HG02571 (cell line): Measurements from ENCODE around the gene LRP2BP.
"Not testable (repeated sequence)": the region's sequence is repeated elsewhere in the genome, so short reads cannot be mapped to it uniquely, and the experiment has no call there.

ENCODE experiments used
- ATAC-seq: cut with Tn5 transposase; IDR thresholded peaks from one replicate; pipeline ENCODE4 v1.9.1; 2021; ENCODE audit warnings: mild to moderate bottlenecking, moderate library complexity; ENCODE audit not compliant: unreplicated experiment

The LRP2BP gene

DNA sequence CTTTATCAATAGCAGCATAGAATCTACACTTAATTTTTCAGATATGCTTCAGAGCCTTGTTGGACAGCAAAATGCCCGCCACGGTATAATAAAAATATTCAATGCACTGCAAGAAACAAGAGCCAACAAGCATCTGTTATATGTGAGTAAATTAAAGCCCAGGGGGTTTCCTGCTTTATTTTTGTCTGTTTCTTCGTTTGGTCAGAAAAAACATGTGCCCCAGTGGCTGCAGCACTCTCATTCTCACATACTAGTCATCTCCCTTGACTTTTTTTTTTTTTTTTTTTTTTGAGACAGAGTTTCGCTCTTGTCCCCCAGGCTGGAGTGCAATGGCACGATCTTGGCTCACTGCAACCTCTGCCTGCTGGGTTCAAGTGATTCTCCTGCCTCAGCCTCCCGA lies 33.2 kb downstream of the LRP2BP start:
- ATAC-seq: not testable (repeated sequence)

GRCh38 chr4:185361872-185362271 lies 33.9 kb downstream of the LRP2BP start:
- ATAC-seq: no peak

DNA sequence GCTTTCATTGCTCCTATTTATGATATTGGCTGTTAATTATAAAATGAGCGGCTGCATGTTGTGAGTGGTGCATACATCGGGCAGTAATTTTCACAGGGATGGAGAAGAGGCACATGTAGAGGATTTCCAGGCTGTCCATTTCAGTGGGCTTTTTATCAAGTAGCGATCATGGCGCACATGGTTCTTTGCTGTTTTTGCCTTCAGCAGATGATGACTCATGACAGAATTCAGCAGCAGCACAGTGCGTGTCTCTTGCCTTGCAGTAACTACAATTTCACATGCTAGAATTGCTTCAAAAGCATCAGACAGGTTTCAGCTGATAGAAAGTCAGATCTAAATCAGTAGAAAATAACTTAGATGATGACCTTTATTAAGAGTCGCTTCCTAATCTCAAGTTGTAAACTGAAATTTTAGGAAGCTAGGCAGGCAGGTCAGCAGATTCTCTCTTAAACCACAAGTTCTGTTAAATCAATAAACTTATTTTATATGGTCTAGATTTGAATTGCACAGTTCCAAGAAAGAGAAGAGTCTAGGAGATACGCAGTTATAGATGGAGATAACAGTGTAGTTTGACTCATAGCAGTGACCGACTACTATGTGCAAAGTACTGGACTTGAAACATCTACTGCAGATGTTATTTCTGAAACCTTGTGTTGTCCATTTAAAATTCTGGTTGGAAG lies 35.8 kb downstream of the LRP2BP start:
- ATAC-seq: no peak

DNA sequence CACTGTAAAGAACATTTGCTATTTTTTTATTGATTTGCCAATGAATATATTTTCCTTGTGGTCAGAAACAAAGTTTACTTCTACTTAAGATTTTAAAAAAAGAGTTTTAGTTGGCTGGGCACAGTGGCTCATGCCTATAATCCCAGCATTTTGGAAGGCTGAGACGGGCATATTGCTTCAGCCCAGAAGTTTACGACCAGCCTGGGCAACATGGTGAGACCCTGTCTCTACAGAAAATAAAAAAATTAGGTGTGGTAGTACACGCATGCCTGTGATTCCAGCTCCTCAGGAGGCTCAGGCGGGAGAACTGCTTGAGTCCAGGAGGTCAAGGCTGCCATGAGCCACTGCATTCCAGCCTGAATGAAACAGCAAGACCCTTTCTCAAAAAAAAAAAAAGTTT lies 36.8 kb downstream of the LRP2BP start:
- no peak for ATAC-seq

DNA sequence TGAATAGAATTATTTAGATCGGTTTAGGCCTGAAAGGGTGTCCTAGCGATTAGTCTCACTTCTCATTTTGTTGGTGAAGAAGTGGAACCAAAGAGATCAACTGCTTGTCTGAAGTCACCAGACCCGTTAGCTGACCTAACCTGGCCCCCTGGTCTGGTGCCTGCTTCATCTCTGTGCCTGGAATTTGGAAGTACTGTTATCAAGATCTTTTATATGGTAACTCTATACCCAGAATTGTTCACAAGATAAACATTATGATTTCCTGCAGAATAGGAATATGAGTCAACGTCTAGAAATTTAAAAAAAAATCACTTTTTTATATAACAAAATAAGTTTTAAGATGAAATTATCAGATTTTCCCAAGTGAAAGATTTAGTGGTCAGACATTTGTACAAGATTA lies 37.2 kb downstream of the LRP2BP start:
- no peak for ATAC-seq

DNA sequence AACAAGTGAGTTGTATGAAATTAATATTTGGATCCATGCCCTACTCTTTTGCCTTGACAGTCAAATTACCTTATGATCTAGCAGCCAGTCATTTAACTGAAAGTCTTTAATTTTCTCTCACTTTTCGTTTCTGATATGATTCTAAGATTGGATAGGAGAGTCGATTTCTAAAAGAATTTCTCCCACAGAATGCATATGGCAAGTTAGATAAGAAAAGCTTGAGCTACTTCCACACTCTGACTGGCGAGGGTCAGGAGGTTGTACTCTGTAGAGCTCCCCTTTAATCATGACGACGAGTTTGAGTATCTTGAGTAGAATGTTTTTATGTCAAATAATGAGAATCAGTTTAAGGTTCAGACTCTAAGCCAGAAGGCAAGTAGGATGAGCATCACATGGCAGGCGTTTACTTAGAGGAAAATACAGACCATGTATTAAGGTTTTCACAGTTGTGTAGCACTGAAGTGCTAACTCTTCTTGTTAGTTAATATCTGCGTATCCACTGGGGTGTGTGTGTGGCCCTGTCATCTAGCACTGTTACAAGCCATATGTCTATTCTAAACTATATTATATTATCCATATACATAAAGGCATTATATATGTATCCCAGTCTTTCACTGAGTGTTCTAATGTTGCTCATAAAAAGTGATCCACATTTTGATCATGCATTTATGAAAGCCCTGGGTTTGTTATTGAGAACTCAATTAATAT lies 37.8 kb downstream of the LRP2BP start:
- no peak for ATAC-seq

DNA sequence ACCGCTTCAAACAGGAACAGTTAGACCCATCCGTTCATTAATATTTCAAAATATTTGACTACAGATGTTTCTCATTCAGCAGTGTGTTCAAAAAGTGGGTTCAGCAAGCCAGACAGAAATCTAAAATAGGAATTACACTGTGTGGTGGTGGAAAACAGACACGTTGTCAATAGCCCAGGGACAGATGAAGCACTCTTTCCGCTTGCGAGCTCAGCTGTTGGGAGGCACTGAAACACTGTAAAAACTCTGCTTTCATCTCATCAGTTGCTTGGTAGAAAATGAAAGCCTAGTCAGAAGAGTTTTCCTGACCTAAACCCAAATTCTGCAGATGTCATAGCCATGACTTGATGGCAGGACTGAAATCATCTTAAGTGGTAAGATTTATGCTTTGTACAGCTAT lies 38.5 kb downstream of the LRP2BP start:
- no peak for ATAC-seq

DNA sequence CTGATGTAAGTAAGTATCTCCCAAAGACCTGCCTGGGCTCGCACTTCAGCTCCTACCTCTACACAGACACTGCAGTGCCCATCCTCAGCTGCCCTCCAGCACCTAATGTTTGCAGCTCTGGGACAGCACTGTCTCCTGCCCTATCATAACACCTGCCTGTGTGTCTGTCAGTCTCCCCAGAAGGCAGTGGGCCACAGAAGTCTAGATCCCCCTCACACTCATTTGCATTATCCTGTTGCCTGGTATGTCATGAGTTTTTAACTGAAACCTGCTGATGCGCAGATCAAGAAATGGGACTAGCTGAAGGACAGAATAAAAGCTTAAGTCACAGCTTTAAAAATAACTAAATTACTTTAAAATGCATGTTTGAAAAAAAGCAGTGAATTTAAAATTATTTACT lies 43.0 kb downstream of the LRP2BP start:
- ATAC-seq: no peak

DNA sequence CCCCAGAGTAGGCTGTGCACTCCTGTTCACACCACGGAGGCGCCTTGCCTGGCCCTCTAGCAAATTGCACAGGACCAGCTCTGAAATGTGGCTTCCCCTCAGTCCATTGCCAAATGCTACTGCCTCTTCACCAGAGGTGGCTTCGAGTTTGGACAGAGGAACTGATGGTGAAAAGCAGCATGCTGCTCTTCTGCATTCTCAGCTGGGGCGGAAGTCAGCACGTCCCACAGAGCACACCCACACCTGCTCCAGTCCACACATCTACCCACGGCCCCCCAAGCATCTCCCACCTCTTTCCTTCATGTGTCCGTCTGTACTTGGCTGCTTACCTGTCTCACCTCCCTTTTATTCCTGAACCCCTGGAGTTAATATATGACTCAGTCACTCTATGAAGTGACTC lies 43.5 kb downstream of the LRP2BP start:
- ATAC-seq: no peak

GRCh38 chr4:185351691-185352090 lies 44.0 kb downstream of the LRP2BP start:
- no peak for ATAC-seq

- no peak for ATAC-seq
These were observed 48.6 kb downstream of the LRP2BP start for GRCh38 chr4:185346975-185347601.

- ATAC-seq: peak; percentile 38
These were observed 50.8 kb downstream of the LRP2BP start for GRCh38 chr4:185344743-185345538.

DNA sequence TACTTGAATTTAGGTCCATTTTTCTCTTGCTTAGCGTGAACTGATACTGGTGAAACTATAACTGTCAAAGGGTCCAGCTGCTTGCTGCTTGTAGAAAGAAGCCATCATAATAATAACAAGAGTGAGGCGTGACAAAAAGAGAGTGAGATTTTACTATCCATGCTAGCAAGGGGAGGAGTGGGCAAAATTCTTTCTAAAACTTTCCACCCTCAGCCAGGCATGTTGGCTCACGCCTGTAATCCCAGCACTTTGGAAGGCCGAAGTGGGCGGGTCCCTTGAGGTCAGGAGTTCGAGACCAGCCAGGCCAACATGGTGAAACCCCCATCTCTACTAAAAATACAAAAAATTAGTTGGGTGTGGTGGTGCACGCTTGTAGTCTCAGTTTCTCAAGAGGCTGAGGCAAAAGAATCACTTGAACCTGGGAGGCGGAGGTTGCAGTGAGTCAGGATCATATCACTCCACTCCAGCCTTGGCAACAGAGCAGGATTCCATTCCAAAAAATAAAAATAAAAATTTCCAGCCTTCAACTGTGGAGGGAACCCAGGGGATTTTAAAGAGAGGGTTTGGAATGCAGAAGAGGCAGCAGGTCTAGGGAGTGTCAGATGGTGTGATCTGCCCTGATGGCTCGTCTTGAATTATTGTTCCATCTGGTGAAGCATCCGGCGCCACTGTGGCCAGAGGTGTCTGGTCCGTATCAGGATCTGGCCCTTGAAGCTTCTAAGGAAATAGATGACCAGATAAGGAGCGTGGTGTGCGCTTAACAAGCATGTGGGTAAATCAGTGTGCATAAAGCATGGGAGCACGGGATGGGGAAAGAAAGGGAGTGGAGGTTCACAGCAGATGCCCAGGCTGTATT lies 51.8 kb downstream of the LRP2BP start:
- ATAC-seq: no peak

GRCh38 chr4:185341841-185342240 lies 53.9 kb downstream of the LRP2BP start:
- ATAC-seq: peak; percentile 73

DNA sequence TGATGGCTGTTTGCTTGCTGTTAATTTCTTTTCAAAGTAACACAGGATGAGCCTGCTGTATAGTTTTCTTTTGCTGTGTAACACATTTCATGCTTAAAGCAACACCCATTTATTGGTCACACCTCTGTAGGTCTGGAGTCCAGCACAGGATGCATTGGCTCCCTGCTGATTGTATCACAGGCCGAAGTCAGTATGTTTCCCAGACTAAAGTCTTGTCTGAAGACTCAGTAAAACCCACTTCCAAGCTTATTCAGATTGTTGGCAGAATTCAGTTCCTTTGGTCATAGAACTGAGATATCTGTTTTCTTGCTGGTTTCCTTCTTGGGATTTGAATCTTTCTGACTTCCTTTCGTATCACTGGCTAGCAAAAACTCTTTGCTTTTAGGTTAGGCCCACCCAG lies 54.3 kb downstream of the LRP2BP start:
- no peak for ATAC-seq

DNA sequence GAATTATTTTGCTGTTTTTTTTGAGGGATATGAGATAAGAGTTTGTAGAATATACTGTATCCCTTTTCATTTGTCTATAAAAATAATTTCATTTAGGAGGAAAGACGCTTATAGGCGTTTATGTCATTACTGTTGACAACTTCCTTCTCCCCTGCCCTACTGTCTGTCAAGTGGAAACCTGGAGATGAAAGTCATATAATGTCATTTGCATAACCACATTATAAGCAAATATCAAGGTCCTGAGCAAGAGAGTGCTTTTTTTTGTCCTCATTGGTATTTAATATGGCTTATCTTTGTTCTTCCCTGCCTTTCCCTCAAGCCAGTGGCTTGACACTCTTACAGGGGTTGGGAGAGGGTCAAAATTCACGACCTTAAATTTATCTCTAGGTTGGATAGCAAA lies 55.8 kb downstream of the LRP2BP start:
- ATAC-seq: no peak

DNA sequence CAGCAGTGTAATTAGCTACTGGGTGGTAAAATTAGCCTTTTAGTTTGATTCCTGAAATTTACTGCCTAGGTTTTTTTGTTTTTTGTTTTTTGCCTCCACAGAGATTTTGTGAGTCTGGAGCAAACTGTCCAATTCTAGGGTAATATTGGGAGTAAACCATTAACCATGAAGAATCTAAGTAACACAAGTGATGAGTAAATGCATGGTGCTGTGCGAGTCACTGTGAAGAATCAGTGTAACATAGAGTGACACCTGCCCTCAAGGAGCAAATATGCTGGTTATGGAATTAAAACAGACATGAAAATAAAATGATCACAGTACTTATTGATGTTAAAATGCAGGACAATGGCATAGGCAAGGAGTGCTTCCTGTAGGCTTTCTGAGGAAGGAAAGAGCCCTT lies 60.1 kb downstream of the LRP2BP start:
- no peak for ATAC-seq

- no peak for ATAC-seq
These were observed 61.4 kb downstream of the LRP2BP start for GRCh38 chr4:185334326-185334725.

DNA sequence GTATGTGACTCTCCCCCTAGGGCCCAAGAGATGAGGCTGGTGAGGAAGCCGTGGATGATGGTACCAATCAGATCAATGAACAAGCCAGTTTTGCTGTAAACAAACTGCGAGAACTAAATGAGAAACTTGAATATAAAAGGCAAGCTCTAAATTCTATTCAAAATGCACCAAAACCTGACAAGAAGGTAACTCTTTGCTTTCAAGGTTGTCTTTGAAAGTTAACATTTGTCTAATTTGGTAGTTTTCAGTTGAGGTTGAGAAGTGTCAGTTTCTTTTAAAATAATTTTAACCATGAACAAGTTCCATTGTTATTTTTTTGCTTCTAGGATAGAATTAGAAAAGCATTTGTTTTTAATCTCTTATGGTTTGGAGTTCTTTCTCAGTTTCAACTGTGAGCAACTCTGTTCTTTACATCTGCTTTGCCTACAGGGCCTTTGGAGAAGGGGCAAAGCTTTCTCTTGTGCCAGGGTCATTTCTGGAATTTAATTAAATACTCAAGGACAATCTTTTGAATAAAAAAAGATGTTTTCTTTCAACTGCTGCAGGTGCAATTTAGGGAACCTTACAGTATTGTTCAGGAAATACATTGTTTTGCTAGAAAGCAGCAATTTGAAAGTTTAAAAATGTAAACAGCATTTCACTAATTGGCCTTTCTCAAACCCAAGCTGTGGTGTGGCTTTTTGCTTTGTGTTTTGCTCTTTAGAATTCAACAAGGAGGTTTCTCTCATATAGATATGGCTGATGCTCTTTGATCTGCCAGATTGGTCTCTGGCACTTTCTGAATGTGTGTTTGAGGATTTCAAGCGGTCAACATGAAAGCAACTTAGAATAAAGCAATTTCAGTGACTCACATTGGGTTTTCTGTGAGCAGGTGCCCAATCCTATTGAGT lies 62.9 kb downstream of the LRP2BP start:
- peak; percentile 75 for ATAC-seq
